Right lobe of liver (tissue), 6 donors: ENCODE measurements around the gene METTL17. TPM values are rescaled to one million over a fixed set of nuclear protein-coding genes. Genes with fewer than 3 reads are reported as not detected.
A peak's percentile ranks its signal among the peaks of the same experiment; 100 is the strongest.
"Not testable (repeated sequence)": the region's sequence is repeated elsewhere in the genome, so short reads cannot be mapped to it uniquely, and the experiment has no call there.

Experiments used
- ATAC-seq, 4 donors: fragments of 200-7000 bp; cut with Tn5 transposase; one replicate each; pipeline ENCODE4 v1.9.1; 2020; ENCODE audit warnings: mild to moderate bottlenecking in 4 of 4, moderate library complexity in 4 of 4
- DNase-seq, 3 donors: peaks; one replicate each; pipeline ENCODE4 v3.0.0-alpha.2; 2020
- H3K27ac ChIP-seq, 3 donors: fragments of 200-600 bp; one replicate each; pipeline ENCODE4 v1.8.0; 2022
- H3K27me3 ChIP-seq, 2 donors: fragments of 200-600 bp; one replicate each; pipeline ENCODE4 v1.8.0; 2022
- H3K36me3 ChIP-seq, 4 donors: fragments of 200-600 bp; sonication (generic) in 1 of 4; one replicate each; pipeline versions ENCODE4 v1.5.1 to v1.8.0; 2017 to 2022; ENCODE audit warnings: control low read depth in 1 of 4
- H3K4me1 ChIP-seq, 4 donors: fragments of 200-600 bp; sonication (generic) in 1 of 4; one replicate each; pipeline versions ENCODE4 v1.5.1 to v1.8.0; 2017 to 2022; ENCODE audit warnings: control low read depth in 1 of 4
- H3K4me3 ChIP-seq, 3 donors: fragments of 200-600 bp; one replicate each; pipeline ENCODE4 v1.8.0; 2022
- H3K9me3 ChIP-seq, 4 donors: fragments of 200-600 bp; sonication (generic) in 1 of 4; one replicate each; pipeline versions ENCODE4 v1.5.1 to v1.8.0; 2017 to 2022; ENCODE audit warnings: control low read depth in 1 of 4
- POLR2A ChIP-seq: fragments of 450-650 bp; IDR thresholded peaks from one replicate; pipeline ENCODE4 v1.6.1; 2017; ENCODE audit warnings: antibody characterized with exemption, mild to moderate bottlenecking
- WGBS: methylation state at CpG from one replicate; pipeline ENCODE4 v1.1.6; 2018; ENCODE audit warnings: low coverage, low lambda C conversion rate; ENCODE audit not compliant: insufficient coverage; ENCODE audit errors: missing lambda C conversion rate; 5-methylcytosine and 5-hydroxymethylcytosine counted together
- intact Hi-C, 2 donors: fragments of 100-400 bp; cut with DNase I; formaldehyde crosslinking; loops; one replicate each; pipeline versions ENCODE4 v1.11.2 to v1.14.1; 2022
- total RNA-seq, 6 experiments: library from RNA; depleted of rRNA in 2 of 6; stranded (reverse); fragments of >200 nt in 2 of 6; fragmentation: NEBNext Ultra II Directional in 3 of 6; extraction: Animal tissue kit (Norgen Biotek cat#: 25700) in 3 of 6; gene quantifications; one replicate each; pipeline versions ENCODE4 v1.1.0 to v1.2.4, GENCODE V29; 2016 to 2023
- TF ChIP-seq, protein P1 (sequence below), 4 donors: fragments of 200-600 bp in 3 of 4; fragments of 450-650 bp in 1 of 4; IDR thresholded peaks; one replicate each; pipeline versions ENCODE4 v1.5.1 to v1.8.0; 2016 to 2022; ENCODE audit warnings: antibody characterized with exemption in 4 of 4, mild to moderate bottlenecking in 2 of 4
- donor health status: DM: no; HTN: yes; CAD: no.
- donor health status: DM: no; HTN: no; CAD: no.
- donor health status: DM: no; HTN: no; CAD: no.
- donor health status: DM: no; HTN: yes; CAD: no.
- donor health status: DM: no; HTN: yes; CAD: no.

The METTL17 gene
- total RNA-seq, 6 experiments from 2014 or later = 27.5 to 70.7 (median 34.6) TPM

DNA sequence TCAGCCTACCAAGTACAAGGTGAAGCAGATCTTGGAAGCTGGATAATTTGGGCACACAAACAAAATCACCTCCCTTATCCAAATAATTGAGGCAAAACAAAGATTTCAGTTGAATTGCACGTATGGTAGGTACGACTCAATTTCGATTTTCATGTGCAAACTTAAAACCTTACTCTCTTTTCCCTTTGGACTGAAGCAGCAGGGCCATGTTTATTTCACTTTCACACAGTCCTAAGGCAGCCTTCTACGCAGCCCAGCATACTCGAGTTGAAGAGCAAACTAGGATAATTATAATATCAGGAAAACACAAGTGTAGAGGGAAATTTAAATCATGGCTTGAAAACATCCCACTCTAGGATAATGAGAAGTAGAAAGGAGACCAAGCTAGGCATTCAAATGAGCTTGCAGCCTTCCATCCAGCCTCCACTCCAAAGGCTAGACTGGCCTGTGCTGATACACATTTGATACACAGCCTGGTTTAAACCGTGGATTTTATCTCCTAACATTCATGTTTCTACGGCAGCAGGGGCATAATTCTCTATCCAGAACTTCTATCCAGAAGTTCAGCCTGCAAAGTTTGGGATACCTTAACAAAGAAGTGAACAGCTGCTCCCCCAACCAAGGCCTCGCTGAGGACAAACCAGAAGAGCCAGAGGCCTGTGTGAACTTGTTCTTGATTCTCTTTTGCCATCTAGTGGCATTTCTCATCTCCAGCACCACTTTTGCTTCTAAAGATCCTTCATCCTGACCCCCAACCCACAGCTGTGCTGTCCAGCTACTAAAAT, 50.0 kb downstream of the METTL17 start:
- H3K27me3 ChIP-seq = no peaks in the 10 kb centered on the region
- WGBS = 20% methylated on average over 8 of the region's 8 CpGs
- TF ChIP-seq, protein P1, sequence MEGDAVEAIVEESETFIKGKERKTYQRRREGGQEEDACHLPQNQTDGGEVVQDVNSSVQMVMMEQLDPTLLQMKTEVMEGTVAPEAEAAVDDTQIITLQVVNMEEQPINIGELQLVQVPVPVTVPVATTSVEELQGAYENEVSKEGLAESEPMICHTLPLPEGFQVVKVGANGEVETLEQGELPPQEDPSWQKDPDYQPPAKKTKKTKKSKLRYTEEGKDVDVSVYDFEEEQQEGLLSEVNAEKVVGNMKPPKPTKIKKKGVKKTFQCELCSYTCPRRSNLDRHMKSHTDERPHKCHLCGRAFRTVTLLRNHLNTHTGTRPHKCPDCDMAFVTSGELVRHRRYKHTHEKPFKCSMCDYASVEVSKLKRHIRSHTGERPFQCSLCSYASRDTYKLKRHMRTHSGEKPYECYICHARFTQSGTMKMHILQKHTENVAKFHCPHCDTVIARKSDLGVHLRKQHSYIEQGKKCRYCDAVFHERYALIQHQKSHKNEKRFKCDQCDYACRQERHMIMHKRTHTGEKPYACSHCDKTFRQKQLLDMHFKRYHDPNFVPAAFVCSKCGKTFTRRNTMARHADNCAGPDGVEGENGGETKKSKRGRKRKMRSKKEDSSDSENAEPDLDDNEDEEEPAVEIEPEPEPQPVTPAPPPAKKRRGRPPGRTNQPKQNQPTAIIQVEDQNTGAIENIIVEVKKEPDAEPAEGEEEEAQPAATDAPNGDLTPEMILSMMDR (IDR thresholded peaks at IDR 0.05) = peak; percentile 57 to 80 (median 70)
- no peak for TF ChIP-seq POLR2A
- ATAC-seq (peak; percentile 47 to 61 (median 48)), DNase-seq (peak in 1 of 3 donors; percentile 54)
- H3K36me3 ChIP-seq = no peaks in the 10 kb centered on the region
- peaks cover 2 to 64% (median 20%) of the 10 kb centered on the region in 4 donors for H3K4me1 ChIP-seq
- intact Hi-C loops = no loop called here
- H3K4me3 ChIP-seq = no peak overlapping the region
- H3K27ac ChIP-seq = peak overlapping the region; percentile 40 to 56 (median 46)
- no peaks in the 10 kb centered on the region for H3K9me3 ChIP-seq

DNA sequence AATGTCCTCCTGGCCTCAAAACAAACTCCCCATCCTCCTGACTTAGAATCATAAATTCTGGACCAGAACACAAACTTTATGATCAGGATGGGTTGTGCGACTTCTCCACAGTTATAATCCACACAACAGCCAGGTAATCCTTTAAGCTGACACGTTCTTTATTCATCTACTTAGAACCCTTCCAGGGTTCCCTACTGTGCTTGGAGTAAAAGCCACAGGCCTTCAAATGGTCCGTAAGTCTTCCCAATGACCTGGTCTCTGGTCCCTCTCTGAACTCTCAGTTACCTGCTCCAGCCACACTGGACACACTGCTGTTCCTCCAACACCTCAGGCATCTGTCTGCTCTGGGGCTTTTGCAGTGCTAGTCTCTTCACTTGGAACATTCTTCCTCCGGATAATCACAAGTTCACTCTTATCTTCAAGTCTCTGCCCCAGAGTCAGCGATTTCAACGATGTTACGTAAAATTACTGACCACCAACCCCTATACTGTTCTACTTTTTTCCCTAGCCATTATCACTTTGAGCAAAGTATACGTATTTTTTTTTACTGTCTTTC, 50.7 kb downstream of the METTL17 start:
- ATAC-seq = no peak
- TF ChIP-seq, protein P1 (IDR thresholded peaks at IDR 0.05) = no peak
- no peak for TF ChIP-seq POLR2A
- no peak overlapping the region for H3K4me3 ChIP-seq
- H3K27me3 ChIP-seq = no peaks in the 10 kb centered on the region
- WGBS = 52% methylated on average over 7 of the region's 8 CpGs
- DNase-seq = no peak
- H3K4me1 ChIP-seq = peaks cover 2 to 70% (median 23%) of the 10 kb centered on the region in 4 donors
- no peaks in the 10 kb centered on the region for H3K36me3 ChIP-seq
- H3K9me3 ChIP-seq = no peaks in the 10 kb centered on the region
- intact Hi-C loops = no loop called here
- peak overlapping the region in 1 of 3 donors; percentile 10 for H3K27ac ChIP-seq

DNA sequence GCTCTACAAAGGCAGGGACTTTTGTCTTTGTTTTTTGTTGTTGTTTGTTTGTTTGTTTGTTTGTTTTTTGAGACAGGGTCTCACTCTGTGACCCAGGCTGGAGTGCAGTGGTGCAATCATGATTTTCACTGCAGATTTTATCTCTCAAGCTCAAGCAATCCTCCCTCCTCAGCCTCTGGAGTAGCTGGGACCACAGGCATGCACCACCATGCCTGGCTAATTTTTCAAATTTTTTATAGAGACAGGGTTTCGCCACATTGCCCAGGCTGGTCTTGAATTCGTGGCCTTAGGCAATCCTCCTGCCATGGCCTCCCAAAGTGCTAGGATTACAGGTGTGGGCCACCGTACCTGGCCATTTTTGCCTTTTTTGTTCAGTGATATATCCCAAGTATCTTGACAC, 51.2 kb downstream of the METTL17 start:
- intact Hi-C loops, ATAC-seq: not testable (repeated sequence)

DNA sequence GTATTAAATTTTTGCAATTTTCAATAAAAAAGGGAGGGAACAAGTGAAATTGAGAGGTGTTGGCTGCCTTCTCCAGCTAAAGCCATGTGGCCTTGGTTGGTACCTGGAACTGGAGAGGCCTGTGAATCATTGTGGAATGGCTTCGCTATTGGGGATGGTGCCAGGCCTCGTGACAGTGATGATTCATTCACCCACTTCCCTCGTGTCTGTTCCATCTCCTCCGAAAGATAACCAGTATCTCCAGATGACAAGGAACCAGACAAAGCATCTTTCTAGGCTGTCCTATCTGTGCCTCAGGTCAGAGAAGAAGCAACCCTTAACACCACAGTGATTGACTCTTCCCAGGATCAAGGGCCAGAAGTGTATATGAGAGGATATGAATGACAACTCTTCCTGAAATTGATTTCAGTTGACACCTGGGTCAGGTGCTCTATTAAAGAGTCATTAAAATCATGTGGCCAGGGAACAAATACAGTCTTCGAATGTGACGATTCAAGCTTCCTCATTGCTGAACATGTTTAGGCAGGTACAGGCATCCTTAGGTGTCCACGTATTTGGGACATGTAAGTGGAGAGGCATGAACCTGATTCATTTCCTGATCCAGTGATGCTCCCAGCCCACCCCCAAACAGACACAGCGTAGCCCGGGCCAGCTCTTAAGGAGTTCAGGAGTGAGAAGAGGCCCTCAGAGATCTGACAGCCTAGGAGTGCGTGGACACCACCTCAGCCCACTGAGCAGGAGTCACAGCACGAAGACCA, 52.1 kb downstream of the METTL17 start, which contains the start of gene RNASE7:
Gene RNASE7, plus strand, starts transcription at position 687 of the 758 bp plus-strand sequence. CDS start 631 bp downstream, outside the sequence.
- ATAC-seq = peak in 2 of 4 donors; percentile 18 to 34
- Histone ChIP-seq H3K4me1 (peaks cover 2 to 84% (median 25%) of the 10 kb centered on the region in 4 donors), H3K9me3 (no peaks in the 10 kb centered on the region), H3K27ac (peak within 1 kb of the TSS; percentile 29 to 61 (median 57)), H3K27me3 (no peaks in the 10 kb centered on the region), H3K4me3 (peak within 1 kb of the TSS in 2 of 3 donors; percentile 0 to 17), H3K36me3 (no peaks in the 10 kb centered on the region)
- WGBS = 45% methylated on average over 8 of the region's 11 CpGs
- no peak for TF ChIP-seq POLR2A
- TF ChIP-seq, protein P1 (IDR thresholded peaks at IDR 0.05) = no peak
- peak in 1 of 3 donors; percentile 67 for DNase-seq
- intact Hi-C loops = no loop called here

More for the DNA sequence above, 51.2 kb downstream of the METTL17 start:
- not testable (repeated sequence) for H3K9me3 ChIP-seq, H3K36me3 ChIP-seq, DNase-seq, H3K4me3 ChIP-seq, H3K27me3 ChIP-seq
- peaks cover 2 to 75% (median 24%) of the 10 kb centered on the region in 4 donors for H3K4me1 ChIP-seq
- H3K27ac ChIP-seq = peak overlapping the region in 1 of 3 donors; percentile 10
- WGBS = 60% methylated on average over 3 of the region's 3 CpGs
